ENCODE results near the gene P3H4.

Gene P3H4

DNA sequence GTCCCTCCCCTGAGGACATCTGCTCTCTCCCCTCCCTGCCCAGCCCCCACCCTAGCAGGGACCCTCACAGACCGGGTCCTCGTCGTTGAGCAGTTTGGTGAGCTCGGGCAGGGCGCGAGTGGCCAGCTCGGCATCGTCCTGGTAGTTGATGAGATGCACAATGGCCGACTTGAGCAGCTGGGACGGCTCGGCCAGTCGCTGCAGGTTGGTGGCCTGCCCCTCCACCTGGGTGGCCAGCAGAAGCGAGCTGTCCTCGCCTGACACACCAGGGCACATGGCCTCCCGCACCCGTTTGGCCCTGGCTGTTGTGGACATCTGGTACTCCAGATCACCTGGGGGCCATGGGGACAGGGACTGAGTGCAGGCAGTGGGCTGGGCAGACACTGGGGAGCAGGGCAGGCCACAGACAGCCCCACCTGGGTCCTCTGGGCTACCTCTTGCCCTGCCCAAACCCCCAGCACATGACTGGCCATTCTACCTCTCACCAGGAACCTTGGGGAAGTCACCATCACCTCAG, 42.3 kb downstream of the P3H4 start:
- H3K27me3 ChIP-seq (ENCODE audit: control insufficient read depth, insufficient read depth, low read length), result no peaks in the 10 kb centered on the region
- no peak for DNase-seq (ENCODE audit: low read depth, low spot score)
- H3K4me3 ChIP-seq (ENCODE audit: low read length), result no peak overlapping the region
- no peak overlapping the region for H3K27ac ChIP-seq (ENCODE audit: low read length)
- no peaks in the 10 kb centered on the region for H3K9me3 ChIP-seq (ENCODE audit: control insufficient read depth, insufficient read depth, low read length)
- peaks cover 31% of the 10 kb centered on the region for H3K36me3 ChIP-seq (ENCODE audit: control insufficient read depth, insufficient read depth, low read length)
- WGBS (ENCODE audit: insufficient coverage, insufficient read length), result no CpG with 5 or more reads among the region's 16 CpGs
- peaks cover 15% of the 10 kb centered on the region for H3K4me1 ChIP-seq (ENCODE audit: control insufficient read depth, insufficient read depth, low read length)

DNA sequence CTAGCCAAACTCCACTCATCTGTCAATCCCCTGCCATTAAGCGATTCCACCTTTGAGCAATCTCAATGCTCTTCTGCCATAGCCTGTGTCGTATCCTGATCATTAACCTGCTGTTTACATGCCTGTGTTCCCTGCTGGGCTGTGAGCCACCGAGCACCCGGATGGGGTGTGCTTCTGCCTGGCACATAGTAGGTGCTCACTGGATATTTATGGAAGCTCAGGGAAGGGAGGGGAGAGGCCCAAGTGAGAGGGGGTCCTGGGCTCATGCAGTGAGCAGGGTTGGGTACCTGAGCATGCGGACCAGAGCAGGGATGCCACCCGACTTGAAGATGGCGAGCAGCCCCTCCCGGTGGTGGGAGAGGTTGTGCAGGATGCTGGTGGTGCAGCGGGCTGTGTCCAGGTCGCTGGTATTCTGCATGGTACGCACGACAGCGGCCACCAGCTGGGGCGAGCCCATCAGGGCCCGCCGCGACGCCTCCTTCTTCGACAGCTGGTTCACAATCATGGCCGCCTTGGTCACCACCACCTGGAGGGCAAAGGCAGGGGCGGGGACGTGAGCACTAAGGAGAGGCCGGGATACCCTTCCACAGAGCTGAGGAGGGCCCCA, 43.0 kb downstream of the P3H4 start:
- Histone ChIP-seq H3K27ac (ENCODE audit: low read length) (no peak overlapping the region), H3K4me1 (ENCODE audit: control insufficient read depth, insufficient read depth, low read length) (peaks cover 14% of the 10 kb centered on the region), H3K36me3 (ENCODE audit: control insufficient read depth, insufficient read depth, low read length) (peaks cover 34% of the 10 kb centered on the region), H3K9me3 (ENCODE audit: control insufficient read depth, insufficient read depth, low read length) (no peaks in the 10 kb centered on the region), H3K4me3 (ENCODE audit: low read length) (no peak overlapping the region), H3K27me3 (ENCODE audit: control insufficient read depth, insufficient read depth, low read length) (no peaks in the 10 kb centered on the region)
- no peak for DNase-seq (ENCODE audit: low read depth, low spot score)
- no CpG with 5 or more reads among the region's 23 CpGs for WGBS (ENCODE audit: insufficient coverage, insufficient read length)

DNA sequence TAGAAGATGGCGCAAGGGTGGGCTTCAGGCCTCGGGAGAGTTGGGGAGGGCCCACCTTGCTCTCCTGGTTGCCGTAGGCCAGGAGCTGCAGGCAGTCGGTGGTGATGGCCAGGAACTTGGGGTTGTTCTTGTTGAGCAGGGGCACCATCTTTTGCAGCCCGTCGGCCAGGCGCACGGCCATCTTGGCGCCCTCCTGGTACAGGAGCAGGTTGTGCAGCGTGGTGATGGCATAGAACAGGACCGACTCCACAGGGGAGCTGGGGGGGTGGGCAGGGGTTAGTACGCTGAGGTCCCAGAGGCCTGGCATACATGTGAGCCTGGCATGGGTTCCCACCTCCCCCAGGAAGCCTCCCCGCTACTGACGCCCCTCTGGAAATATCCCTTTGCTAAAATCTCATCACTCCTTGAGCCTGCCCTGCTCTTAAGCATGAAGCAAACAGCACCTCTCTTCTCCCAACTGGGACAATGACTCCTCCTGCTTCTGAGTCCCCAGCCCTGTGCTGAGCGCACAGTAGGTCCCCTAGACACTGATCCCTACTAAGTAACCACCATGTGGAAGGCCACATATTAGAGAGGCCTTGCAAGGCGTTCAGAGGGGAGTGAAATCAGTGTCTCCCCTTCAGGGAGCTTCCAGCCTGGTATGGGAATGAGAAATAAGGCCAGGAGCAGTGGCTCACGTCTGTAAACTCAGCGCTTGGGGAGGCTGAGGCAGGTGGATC, 44.3 kb downstream of the P3H4 start:
- Histone ChIP-seq H3K36me3 (ENCODE audit: control insufficient read depth, insufficient read depth, low read length) (peaks cover 46% of the 10 kb centered on the region), H3K4me1 (ENCODE audit: control insufficient read depth, insufficient read depth, low read length) (peaks cover 5% of the 10 kb centered on the region), H3K27me3 (ENCODE audit: control insufficient read depth, insufficient read depth, low read length) (no peaks in the 10 kb centered on the region), H3K4me3 (ENCODE audit: low read length) (no peak overlapping the region), H3K27ac (ENCODE audit: low read length) (no peak overlapping the region), H3K9me3 (ENCODE audit: control insufficient read depth, insufficient read depth, low read length) (no peaks in the 10 kb centered on the region)
- no peak for DNase-seq (ENCODE audit: low read depth, low spot score)
- no CpG with 5 or more reads among the region's 18 CpGs for WGBS (ENCODE audit: insufficient coverage, insufficient read length)

DNA sequence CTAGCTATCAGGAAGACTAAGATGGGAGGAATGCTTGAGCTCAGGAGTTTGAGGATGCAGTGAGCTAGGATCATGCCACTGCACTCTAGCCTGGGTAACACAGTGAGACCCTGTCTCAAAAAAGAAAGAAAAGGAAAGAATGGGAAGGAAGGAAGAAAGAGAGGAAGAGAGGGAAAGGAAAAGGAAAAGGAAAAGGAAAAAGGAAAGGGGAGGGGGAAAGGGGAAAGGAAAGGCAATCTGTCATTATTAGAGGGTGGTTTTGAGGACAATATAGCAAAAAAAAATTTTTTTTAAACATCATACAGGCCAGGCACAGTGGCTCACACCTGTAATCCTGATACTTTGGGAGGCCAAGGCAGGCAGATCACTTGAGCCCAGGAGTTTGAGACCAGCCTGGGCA, 45.6 kb downstream of the P3H4 start:
- Histone ChIP-seq H3K9me3 (ENCODE audit: control insufficient read depth, insufficient read depth, low read length) (no peaks in the 10 kb centered on the region), H3K4me1 (ENCODE audit: control insufficient read depth, insufficient read depth, low read length) (no peaks in the 10 kb centered on the region)

DNA sequence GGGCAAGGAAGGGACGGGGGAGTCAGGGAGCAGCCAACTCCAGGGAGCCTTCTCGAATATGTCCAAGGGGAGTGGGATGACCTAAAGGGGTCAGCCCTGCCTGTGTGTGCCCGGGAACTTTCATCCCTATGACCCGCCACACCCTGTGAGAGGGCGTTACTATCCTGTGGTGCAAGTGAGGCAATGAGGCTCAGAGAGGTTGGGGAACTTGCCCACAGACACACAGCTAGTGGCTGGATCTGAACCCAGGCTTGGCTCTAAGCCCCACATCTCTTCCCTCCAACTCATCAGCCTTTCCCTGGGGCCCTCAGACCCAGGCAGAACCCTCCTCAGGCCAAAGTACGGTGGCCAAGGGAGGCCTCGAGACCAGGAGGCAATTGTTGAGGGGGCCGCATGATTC, 48.4 kb downstream of the P3H4 start:
- no CpG with 5 or more reads among the region's 8 CpGs for WGBS (ENCODE audit: insufficient coverage, insufficient read length)
- DNase-seq (ENCODE audit: low read depth, low spot score), result no peak
- Histone ChIP-seq H3K27ac (ENCODE audit: low read length) (no peak overlapping the region), H3K27me3 (ENCODE audit: control insufficient read depth, insufficient read depth, low read length) (no peaks in the 10 kb centered on the region), H3K4me3 (ENCODE audit: low read length) (no peak overlapping the region), H3K4me1 (ENCODE audit: control insufficient read depth, insufficient read depth, low read length) (no peaks in the 10 kb centered on the region), H3K36me3 (ENCODE audit: control insufficient read depth, insufficient read depth, low read length) (peaks cover 47% of the 10 kb centered on the region), H3K9me3 (ENCODE audit: control insufficient read depth, insufficient read depth, low read length) (no peaks in the 10 kb centered on the region)

More for the DNA sequence above, 45.6 kb downstream of the P3H4 start:
- no peak for DNase-seq (ENCODE audit: low read depth, low spot score)
- H3K36me3 ChIP-seq (ENCODE audit: control insufficient read depth, insufficient read depth, low read length), result peaks cover 48% of the 10 kb centered on the region
- no peak overlapping the region for H3K4me3 ChIP-seq (ENCODE audit: low read length)
- no peaks in the 10 kb centered on the region for H3K27me3 ChIP-seq (ENCODE audit: control insufficient read depth, insufficient read depth, low read length)
- no peak overlapping the region for H3K27ac ChIP-seq (ENCODE audit: low read length)

DNA sequence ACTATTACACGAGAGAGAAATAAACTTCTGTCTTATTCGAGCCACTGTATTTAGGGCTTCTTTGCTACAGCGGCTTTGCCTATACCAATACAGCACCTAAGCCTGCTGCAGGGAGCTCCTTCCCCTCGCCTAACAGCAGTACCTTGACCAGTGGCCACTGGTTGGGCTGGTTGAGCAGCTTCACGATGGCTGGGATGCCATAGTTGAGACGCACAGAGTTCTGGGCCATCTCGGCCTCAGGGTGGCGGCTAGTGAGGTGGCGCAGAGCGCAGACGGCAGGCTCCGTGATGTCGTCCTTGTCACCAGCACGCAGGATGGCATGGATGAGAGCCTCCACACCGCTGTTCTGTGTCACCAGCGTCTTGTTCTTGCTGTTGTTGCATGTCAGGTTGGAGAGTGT, 48.9 kb downstream of the P3H4 start:
- no peaks in the 10 kb centered on the region for H3K9me3 ChIP-seq (ENCODE audit: control insufficient read depth, insufficient read depth, low read length)
- DNase-seq (ENCODE audit: low read depth, low spot score), result no peak
- peaks cover 49% of the 10 kb centered on the region for H3K36me3 ChIP-seq (ENCODE audit: control insufficient read depth, insufficient read depth, low read length)
- H3K27ac ChIP-seq (ENCODE audit: low read length), result no peak overlapping the region
- H3K27me3 ChIP-seq (ENCODE audit: control insufficient read depth, insufficient read depth, low read length), result no peaks in the 10 kb centered on the region
- H3K4me1 ChIP-seq (ENCODE audit: control insufficient read depth, insufficient read depth, low read length), result no peaks in the 10 kb centered on the region
- H3K4me3 ChIP-seq (ENCODE audit: low read length), result no peak overlapping the region
- no CpG with 5 or more reads among the region's 16 CpGs for WGBS (ENCODE audit: insufficient coverage, insufficient read length)

DNA sequence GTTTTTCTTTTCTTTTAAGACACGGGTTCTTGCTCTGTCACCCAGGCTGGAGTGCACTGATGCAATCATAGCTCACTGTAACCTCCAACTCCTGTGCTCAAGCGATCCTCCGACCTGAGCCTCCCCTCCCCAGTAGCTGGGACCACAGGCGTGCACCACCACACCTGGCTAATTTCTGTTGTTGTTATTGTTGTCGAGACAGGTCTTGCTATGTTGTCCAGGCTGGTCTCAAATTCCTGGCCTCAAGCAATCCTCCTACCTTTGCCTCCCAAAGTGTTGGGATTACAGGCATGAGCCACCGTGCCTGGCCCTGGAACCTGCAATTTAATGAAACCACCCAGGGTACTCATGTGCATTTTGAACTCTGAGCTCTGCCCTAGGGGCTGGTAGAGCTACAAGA, 49.4 kb downstream of the P3H4 start:
- no peak overlapping the region for H3K27ac ChIP-seq (ENCODE audit: low read length)
- peaks cover 48% of the 10 kb centered on the region for H3K36me3 ChIP-seq (ENCODE audit: control insufficient read depth, insufficient read depth, low read length)
- no peaks in the 10 kb centered on the region for H3K4me1 ChIP-seq (ENCODE audit: control insufficient read depth, insufficient read depth, low read length)
- no peak for DNase-seq (ENCODE audit: low read depth, low spot score)
- H3K9me3 ChIP-seq (ENCODE audit: control insufficient read depth, insufficient read depth, low read length), result no peaks in the 10 kb centered on the region
- H3K4me3 ChIP-seq (ENCODE audit: low read length), result no peak overlapping the region
- no peaks in the 10 kb centered on the region for H3K27me3 ChIP-seq (ENCODE audit: control insufficient read depth, insufficient read depth, low read length)
- WGBS (ENCODE audit: insufficient coverage, insufficient read length), result no CpG with 5 or more reads among the region's 6 CpGs

DNA sequence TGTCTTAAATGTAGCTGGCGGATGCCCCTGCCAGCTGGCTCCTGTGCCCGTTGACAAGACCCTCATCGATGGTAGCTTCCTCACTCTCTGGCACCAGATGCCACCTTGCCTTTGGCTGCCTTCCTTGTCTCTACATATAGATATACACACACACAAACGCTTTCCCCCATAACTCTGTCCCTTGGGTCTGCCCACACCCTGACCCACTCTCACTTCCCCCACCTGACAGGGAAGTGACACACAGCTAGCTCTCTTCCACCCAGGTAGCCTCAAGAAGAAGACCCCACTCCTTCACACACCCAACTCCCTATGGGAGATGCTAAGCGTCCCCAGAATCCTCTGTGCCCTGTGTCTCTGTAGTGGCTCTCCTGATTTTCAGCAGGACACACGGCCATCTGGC, 50.9 kb downstream of the P3H4 start:
- Histone ChIP-seq H3K4me1 (ENCODE audit: control insufficient read depth, insufficient read depth, low read length) (no peaks in the 10 kb centered on the region), H3K9me3 (ENCODE audit: control insufficient read depth, insufficient read depth, low read length) (no peaks in the 10 kb centered on the region), H3K36me3 (ENCODE audit: control insufficient read depth, insufficient read depth, low read length) (peaks cover 50% of the 10 kb centered on the region), H3K27me3 (ENCODE audit: control insufficient read depth, insufficient read depth, low read length) (no peaks in the 10 kb centered on the region), H3K4me3 (ENCODE audit: low read length) (no peak overlapping the region), H3K27ac (ENCODE audit: low read length) (no peak overlapping the region)
- no CpG with 5 or more reads among the region's 6 CpGs for WGBS (ENCODE audit: insufficient coverage, insufficient read length)
- no peak for DNase-seq (ENCODE audit: low read depth, low spot score)

DNA sequence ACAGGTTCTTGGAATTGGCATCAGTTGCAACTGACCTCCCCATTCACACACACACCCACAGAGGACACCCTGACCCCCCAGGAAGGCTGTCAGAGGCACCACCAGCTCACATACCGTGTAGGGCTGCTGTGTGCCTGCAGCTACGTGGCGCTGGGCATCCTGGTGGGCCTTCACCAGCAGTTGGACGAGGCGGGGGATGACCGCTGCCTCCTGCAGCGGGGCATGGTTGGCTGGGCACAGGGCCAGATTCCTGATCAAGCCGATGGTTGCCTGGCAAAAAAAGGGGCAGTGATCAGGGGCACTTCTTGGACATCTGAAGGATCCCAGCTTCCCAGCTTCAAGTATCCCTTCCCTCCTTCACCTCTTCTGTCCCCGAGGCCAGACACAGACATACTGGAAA, 53.1 kb downstream of the P3H4 start:
- no CpG with 5 or more reads among the region's 9 CpGs for whole genome bisulfite sequencing (ENCODE audit: insufficient coverage, insufficient read length)
- no peak overlapping the region for H3K4me3 ChIP-seq (ENCODE audit: low read length)
- H3K9me3 ChIP-seq (ENCODE audit: control insufficient read depth, insufficient read depth, low read length), result no peaks in the 10 kb centered on the region
- no peak overlapping the region for H3K27ac ChIP-seq (ENCODE audit: low read length)
- no peaks in the 10 kb centered on the region for H3K27me3 ChIP-seq (ENCODE audit: control insufficient read depth, insufficient read depth, low read length)
- H3K4me1 ChIP-seq (ENCODE audit: control insufficient read depth, insufficient read depth, low read length), result no peaks in the 10 kb centered on the region
- DNase-seq (ENCODE audit: low read depth, low spot score), result no peak
- peaks cover 47% of the 10 kb centered on the region for H3K36me3 ChIP-seq (ENCODE audit: control insufficient read depth, insufficient read depth, low read length)

DNA sequence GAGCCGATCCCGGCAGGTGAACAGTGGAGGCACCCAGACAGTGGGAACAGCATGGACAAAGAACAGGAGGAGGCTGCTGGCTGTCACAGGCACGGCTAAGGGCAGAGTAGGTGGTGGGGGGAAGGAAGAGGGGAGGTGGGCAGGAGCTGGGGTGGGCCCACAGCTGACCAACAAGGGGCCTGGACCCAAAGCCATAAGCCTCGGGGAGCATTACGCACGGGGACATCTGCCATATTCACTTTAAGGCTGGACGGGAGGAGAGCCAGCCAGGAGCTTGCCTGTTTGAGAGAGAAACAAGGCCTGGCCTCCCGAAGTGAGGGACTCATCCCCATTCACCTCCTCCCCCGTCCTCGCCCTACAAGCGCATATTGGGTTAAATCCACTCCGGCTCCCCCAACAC, 57.7 kb downstream of the P3H4 start:
- DNase-seq (ENCODE audit: low read depth, low spot score), result no peak
- H3K4me3 ChIP-seq (ENCODE audit: low read length), result no peak overlapping the region
- no peak overlapping the region for H3K27ac ChIP-seq (ENCODE audit: low read length)
- no peaks in the 10 kb centered on the region for H3K9me3 ChIP-seq (ENCODE audit: control insufficient read depth, insufficient read depth, low read length)
- no CpG with 5 or more reads among the region's 12 CpGs for WGBS (ENCODE audit: insufficient coverage, insufficient read length)
- no peaks in the 10 kb centered on the region for H3K4me1 ChIP-seq (ENCODE audit: control insufficient read depth, insufficient read depth, low read length)
- no peaks in the 10 kb centered on the region for H3K27me3 ChIP-seq (ENCODE audit: control insufficient read depth, insufficient read depth, low read length)
- peaks cover 22% of the 10 kb centered on the region for H3K36me3 ChIP-seq (ENCODE audit: control insufficient read depth, insufficient read depth, low read length)
